Activated CD8-positive, alpha-beta T cell treated with anti-CD3 and anti-CD28 coated beads, Interleukin-2, amount 10 ng/mL, durations not matched to agents 7 days and 5 days (primary cell): ENCODE results near the gene TRIM25. TPM values are rescaled to one million over a fixed set of nuclear protein-coding genes. Genes with fewer than 3 reads are reported as not detected.

Experiments
- ATAC-seq: fragments of 150-1000 bp; cut with Tn5 transposase; one replicate; pipeline ENCODE4 v1.10.0; 2021; ENCODE audit warnings: moderate library complexity
- CTCF ChIA-PET: fragments of 350-600 bp; sonication (Branson Sonifier 250); formaldehyde crosslinking; loops from one replicate; lab custom pipeline; 2021; ENCODE audit warnings: antibody characterized with exemption; lab: Charles Lee
- POLR2A ChIA-PET: fragments of 350-600 bp; sonication (Branson Sonifier 250); formaldehyde crosslinking; loops from one replicate; lab custom pipeline; 2021; ENCODE audit warnings: antibody characterized with exemption; lab: Charles Lee
- DNase-seq: peaks from one replicate; pipeline ENCODE4 v3.0.0-alpha.2; 2020
- H3K27ac Mint-ChIP-seq: one replicate; pipeline ENCODE4 v1.8.0; 2021; ENCODE audit warnings: mild to moderate bottlenecking, mixed read lengths
- H3K27me3 Mint-ChIP-seq: one replicate; pipeline ENCODE4 v1.8.0; 2021; ENCODE audit warnings: low read depth, mixed read lengths
- H3K36me3 Mint-ChIP-seq: one replicate; pipeline ENCODE4 v1.8.0; 2021; ENCODE audit warnings: low read depth, mixed read lengths
- H3K4me1 Mint-ChIP-seq: one replicate; pipeline ENCODE4 v1.8.0; 2021; ENCODE audit warnings: low read depth, mixed read lengths
- H3K4me3 Mint-ChIP-seq: one replicate; pipeline ENCODE4 v1.8.0; 2021; ENCODE audit warnings: mild to moderate bottlenecking, mixed read lengths
- H3K9me3 Mint-ChIP-seq: one replicate; pipeline ENCODE4 v1.8.0; 2022; ENCODE audit warnings: mixed read lengths; ENCODE audit not compliant: insufficient read depth
- total RNA-seq, 2 experiments: library from RNA; stranded (reverse); gene quantifications; one replicate each; pipeline ENCODE4 v1.2.3, GENCODE V29; 2021

TRIM25 gene
- total RNA-seq, 2 experiments from 2014 or later: 131 to 142 TPM

- ChIA-PET POLR2A (interaction anchor here (0.5 kb wide), 1 partner anchor 8 kb away, joined by 3 read pairs; no protein-coding TSS in a partner anchor), CTCF (interaction anchor here (1.0 to 1.8 kb wide), 2 partner anchors 14 to 75 kb away, joined by 3 to 4 read pairs; no protein-coding TSS in a partner anchor)
- peaks cover 11% of the 10 kb centered on the region for H3K4me1 Mint-ChIP-seq
- no peaks in the 10 kb centered on the region for H3K9me3 Mint-ChIP-seq
- ATAC-seq (no peak), DNase-seq (no peak)
- no peak overlapping the region for H3K4me3 Mint-ChIP-seq
- peaks cover 92% of the 10 kb centered on the region for H3K36me3 Mint-ChIP-seq
- H3K27ac Mint-ChIP-seq: no peak overlapping the region
- H3K27me3 Mint-ChIP-seq: no peaks in the 10 kb centered on the region
These were observed 18.9 kb downstream of the TRIM25 start for GRCh38 chr17:56894859-56895455.

- Mint-ChIP-seq H3K36me3 (peaks cover 94% of the 10 kb centered on the region), H3K4me3 (no peak overlapping the region), H3K4me1 (peaks cover 5% of the 10 kb centered on the region), H3K9me3 (peaks cover 4% of the 10 kb centered on the region), H3K27me3 (no peaks in the 10 kb centered on the region), H3K27ac (no peak overlapping the region)
- ChIA-PET CTCF (interaction anchor here (0.8 to 1.8 kb wide), 3 partner anchors 10 to 58 kb away, joined by 3 to 4 read pairs (median 3); no protein-coding TSS in a partner anchor), POLR2A (no interaction called here)
- DNase-seq: no peak
- no peak for ATAC-seq
These were observed 20.3 kb downstream of the TRIM25 start for GRCh38 chr17:56893503-56893902.

- H3K9me3 Mint-ChIP-seq: peaks cover 9% of the 10 kb centered on the region
- no peak overlapping the region for H3K4me3 Mint-ChIP-seq
These were observed 21.5 kb downstream of the TRIM25 start for GRCh38 chr17:56892333-56892732.

GRCh38 chr17:56891751-56892150, 22.1 kb downstream of the TRIM25 start:
- no peak overlapping the region for H3K4me3 Mint-ChIP-seq
- peak; percentile 44 for DNase-seq
- no peaks in the 10 kb centered on the region for H3K4me1 Mint-ChIP-seq
- ChIA-PET CTCF (no interaction called here), POLR2A (no interaction called here)
- no peaks in the 10 kb centered on the region for H3K27me3 Mint-ChIP-seq
- no peak overlapping the region for H3K27ac Mint-ChIP-seq
- peak; percentile 42 for ATAC-seq
- peaks cover 9% of the 10 kb centered on the region for H3K9me3 Mint-ChIP-seq
- peaks cover 94% of the 10 kb centered on the region for H3K36me3 Mint-ChIP-seq

More at GRCh38 chr17:56892333-56892732, 21.5 kb downstream of the TRIM25 start:
- ChIA-PET CTCF (no interaction called here), POLR2A (no interaction called here)
- H3K27ac Mint-ChIP-seq: no peak overlapping the region
- H3K27me3 Mint-ChIP-seq: no peaks in the 10 kb centered on the region
- no peak for ATAC-seq
- peaks cover 94% of the 10 kb centered on the region for H3K36me3 Mint-ChIP-seq
- DNase-seq: no peak
- H3K4me1 Mint-ChIP-seq: peaks cover under 1% of the 10 kb centered on the region

- peaks cover 9% of the 10 kb centered on the region for H3K9me3 Mint-ChIP-seq
- ATAC-seq: no peak
- no peaks in the 10 kb centered on the region for H3K4me1 Mint-ChIP-seq
- H3K27ac Mint-ChIP-seq: no peak overlapping the region
- ChIA-PET CTCF (interaction anchor here (0.7 to 1.9 kb wide), 2 partner anchors 22 to 72 kb away, joined by 3 to 7 read pairs; no protein-coding TSS in a partner anchor), POLR2A (interaction anchor here (1.1 kb wide), 1 partner anchor 57 kb away, joined by 3 read pairs; the partner anchor contains the start of genes C17orf67 and DGKE)
- peaks cover 96% of the 10 kb centered on the region for H3K36me3 Mint-ChIP-seq
- no peak for DNase-seq
- H3K27me3 Mint-ChIP-seq: no peaks in the 10 kb centered on the region
- H3K4me3 Mint-ChIP-seq: no peak overlapping the region
These were observed 22.8 kb downstream of the TRIM25 start for GRCh38 chr17:56890906-56891674.

- no peak overlapping the region for H3K27ac Mint-ChIP-seq
- ATAC-seq: no peak
- POLR2A ChIA-PET: interaction anchor here (1.1 kb wide), 1 partner anchor 56 kb away, joined by 3 read pairs; the partner anchor contains the start of genes C17orf67 and DGKE
- CTCF ChIA-PET: interaction anchor here (0.9 to 1.9 kb wide), 2 partner anchors 37 to 71 kb away, joined by 3 to 7 read pairs; no protein-coding TSS in a partner anchor
- H3K36me3 Mint-ChIP-seq: peaks cover 90% of the 10 kb centered on the region
- no peak overlapping the region for H3K4me3 Mint-ChIP-seq
- no peak for DNase-seq
- H3K27me3 Mint-ChIP-seq: no peaks in the 10 kb centered on the region
- no peaks in the 10 kb centered on the region for H3K4me1 Mint-ChIP-seq
- peaks cover 9% of the 10 kb centered on the region for H3K9me3 Mint-ChIP-seq
These were observed 23.5 kb downstream of the TRIM25 start for GRCh38 chr17:56890390-56890789.

GRCh38 chr17:56887552-56888467, 26.0 kb downstream of the TRIM25 start:
- POLR2A ChIA-PET: interaction anchor here (0.7 to 2.2 kb wide), 2 partner anchors 12 to 26 kb away, joined by 3 to 6 read pairs; partner anchors contain the start of gene TRIM25
- ATAC-seq: no peak
- Mint-ChIP-seq H3K27ac (no peak overlapping the region), H3K4me3 (no peak overlapping the region), H3K27me3 (no peaks in the 10 kb centered on the region), H3K4me1 (no peaks in the 10 kb centered on the region), H3K36me3 (peaks cover 71% of the 10 kb centered on the region), H3K9me3 (peaks cover 9% of the 10 kb centered on the region)
- no peak for DNase-seq
- CTCF ChIA-PET: interaction anchor here (1.0 kb wide), 1 partner anchor 68 kb away, joined by 3 read pairs; no protein-coding TSS in a partner anchor

GRCh38 chr17:56887105-56887504, 26.7 kb downstream of the TRIM25 start:
- ChIA-PET CTCF (no interaction called here), POLR2A (no interaction called here)
- H3K36me3 Mint-ChIP-seq: peaks cover 64% of the 10 kb centered on the region
- H3K9me3 Mint-ChIP-seq: peaks cover 9% of the 10 kb centered on the region
- H3K4me1 Mint-ChIP-seq: no peaks in the 10 kb centered on the region
- no peaks in the 10 kb centered on the region for H3K27me3 Mint-ChIP-seq
- H3K27ac Mint-ChIP-seq: no peak overlapping the region
- ATAC-seq: no peak
- H3K4me3 Mint-ChIP-seq: no peak overlapping the region
- no peak for DNase-seq

- no peak for ATAC-seq
- POLR2A ChIA-PET: no interaction called here
- no peak overlapping the region for H3K4me3 Mint-ChIP-seq
- H3K27ac Mint-ChIP-seq: no peak overlapping the region
- CTCF ChIA-PET: no interaction called here
- H3K4me1 Mint-ChIP-seq: no peaks in the 10 kb centered on the region
- peaks cover 9% of the 10 kb centered on the region for H3K9me3 Mint-ChIP-seq
- DNase-seq: no peak
- no peaks in the 10 kb centered on the region for H3K27me3 Mint-ChIP-seq
- peaks cover 56% of the 10 kb centered on the region for H3K36me3 Mint-ChIP-seq
These were observed 27.5 kb downstream of the TRIM25 start for GRCh38 chr17:56886288-56886731.

DNA sequence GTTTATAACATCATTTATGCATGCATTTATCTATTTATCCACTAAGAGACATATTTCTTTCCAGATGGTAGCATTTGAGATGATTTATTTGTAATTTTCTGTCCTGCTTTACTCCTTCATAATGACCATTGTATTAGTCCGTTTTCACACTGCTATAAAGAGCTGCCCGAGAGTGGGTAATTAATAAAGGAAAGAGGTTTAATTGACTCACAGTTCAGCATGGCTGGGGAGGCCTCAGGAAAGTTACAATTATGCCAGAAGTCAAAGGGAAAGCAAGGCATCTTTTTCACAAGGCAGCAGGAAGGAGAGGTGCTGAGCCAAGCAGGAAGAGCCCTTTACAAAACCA, 28.6 kb downstream of the TRIM25 start:
- DNase-seq (no peak), ATAC-seq (no peak)
- Mint-ChIP-seq H3K4me3 (no peak overlapping the region), H3K4me1 (no peaks in the 10 kb centered on the region), H3K27ac (peak overlapping the region; percentile 53), H3K9me3 (peaks cover 9% of the 10 kb centered on the region), H3K36me3 (peaks cover 46% of the 10 kb centered on the region), H3K27me3 (no peaks in the 10 kb centered on the region)
- CTCF ChIA-PET: interaction anchor here (1.1 kb wide), 1 partner anchor 54 kb away, joined by 3 read pairs; no protein-coding TSS in a partner anchor
- POLR2A ChIA-PET: no interaction called here
